HG03066 (cell line): Measurements from ENCODE around the gene GLB1L3.
"Not testable (repeated sequence)": the region's sequence is repeated elsewhere in the genome, so short reads cannot be mapped to it uniquely, and the experiment has no call there.

Experiments
- ATAC-seq: cut with Tn5 transposase; IDR thresholded peaks from one replicate; pipeline ENCODE4 v1.9.1; 2021; ENCODE audit warnings: low read depth; ENCODE audit not compliant: unreplicated experiment

The GLB1L3 gene

DNA sequence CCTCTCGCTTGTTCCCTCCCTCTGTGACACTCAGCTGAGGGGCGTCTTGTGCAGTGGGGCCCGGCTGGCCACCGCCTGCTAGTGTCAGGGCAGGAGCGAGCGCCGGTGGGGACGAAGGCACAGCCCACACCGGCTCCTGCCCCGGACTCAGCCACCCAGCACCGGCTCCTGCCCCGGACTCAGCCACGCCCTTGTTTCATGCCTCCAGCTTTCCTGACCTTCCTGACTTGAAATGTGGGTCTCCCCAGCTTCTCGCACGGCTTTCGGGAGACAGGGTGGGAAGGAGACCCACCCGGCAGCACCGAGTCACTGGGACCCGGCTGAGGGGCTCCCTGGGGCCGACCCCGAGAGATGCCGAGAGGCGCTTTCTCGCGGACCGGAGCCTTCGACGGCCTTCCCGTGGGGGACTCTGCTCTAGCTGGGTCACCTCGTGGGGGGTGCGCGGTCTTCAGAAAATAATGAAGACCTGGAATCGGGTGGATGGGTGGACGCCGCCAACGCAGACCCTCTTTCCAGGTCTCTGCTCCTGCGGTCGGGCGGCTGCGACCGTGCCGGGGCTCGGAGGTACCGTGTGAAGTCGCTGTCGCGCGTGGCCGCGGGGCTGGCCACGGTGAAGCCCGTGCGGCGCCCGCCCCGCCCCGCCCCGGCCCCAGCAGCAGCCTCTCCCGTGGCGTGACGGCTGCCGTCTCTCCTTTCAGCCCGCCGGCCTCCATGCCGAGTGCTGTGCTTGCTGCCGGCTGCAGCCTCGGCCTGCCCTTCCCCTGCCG is 65.8 kb downstream of the GLB1L3 start:
- no peak for ATAC-seq

DNA sequence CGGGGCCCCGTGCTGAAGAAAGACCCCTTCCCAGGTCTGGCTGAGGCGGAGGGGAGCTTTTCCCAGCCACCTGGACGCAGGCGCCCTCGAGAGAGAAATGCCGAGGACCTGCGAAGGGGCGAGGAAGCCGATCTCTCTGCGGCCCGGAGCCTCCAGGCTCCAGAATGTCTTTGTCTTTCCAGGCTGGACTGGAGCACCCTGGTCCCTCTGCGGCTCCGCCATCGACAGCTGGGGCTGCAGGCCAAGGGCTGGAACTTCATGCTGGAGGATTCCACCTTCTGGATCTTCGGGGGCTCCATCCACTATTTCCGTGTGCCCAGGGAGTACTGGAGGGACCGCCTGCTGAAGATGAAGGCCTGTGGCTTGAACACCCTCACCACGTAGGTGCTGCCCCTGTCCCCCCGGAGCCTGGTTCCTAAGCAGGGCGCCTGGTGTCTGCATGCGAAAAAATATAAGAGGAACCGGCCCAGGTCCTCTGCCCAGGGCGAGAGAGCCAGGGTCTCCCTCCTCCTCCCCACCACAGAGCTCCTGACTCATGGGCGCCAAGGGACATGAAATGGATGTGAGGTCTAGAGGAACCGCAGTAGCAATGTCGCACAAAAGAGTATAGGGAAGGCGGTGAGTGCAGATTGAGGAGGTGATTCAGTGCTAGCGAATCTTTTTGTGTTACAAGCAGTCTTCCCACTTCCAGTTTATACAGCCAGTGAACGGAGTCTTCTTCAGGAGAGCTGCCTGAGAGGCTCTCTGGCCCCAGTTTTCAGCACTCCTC is 66.6 kb downstream of the GLB1L3 start:
- ATAC-seq = no peak

DNA sequence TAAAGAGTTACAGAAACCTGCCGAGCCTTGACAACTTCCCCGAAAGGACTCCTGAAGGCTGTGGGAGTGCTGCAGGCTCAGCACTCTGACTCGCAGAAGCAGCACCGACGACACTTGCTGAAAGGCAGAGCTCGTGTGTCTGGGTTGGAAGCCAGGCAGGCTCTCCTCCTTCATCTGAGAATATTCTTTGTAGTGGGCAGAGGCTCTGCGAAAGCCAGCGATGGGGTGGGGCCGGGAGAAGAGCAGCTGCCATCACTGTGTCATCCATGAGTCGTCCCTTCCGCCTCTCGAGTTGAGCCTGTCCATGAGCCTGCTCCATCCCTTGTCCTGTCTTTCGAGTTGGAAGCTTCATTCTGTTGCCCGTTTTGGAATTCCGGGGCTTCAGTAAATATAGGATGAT is 67.5 kb downstream of the GLB1L3 start:
- no peak for ATAC-seq

DNA sequence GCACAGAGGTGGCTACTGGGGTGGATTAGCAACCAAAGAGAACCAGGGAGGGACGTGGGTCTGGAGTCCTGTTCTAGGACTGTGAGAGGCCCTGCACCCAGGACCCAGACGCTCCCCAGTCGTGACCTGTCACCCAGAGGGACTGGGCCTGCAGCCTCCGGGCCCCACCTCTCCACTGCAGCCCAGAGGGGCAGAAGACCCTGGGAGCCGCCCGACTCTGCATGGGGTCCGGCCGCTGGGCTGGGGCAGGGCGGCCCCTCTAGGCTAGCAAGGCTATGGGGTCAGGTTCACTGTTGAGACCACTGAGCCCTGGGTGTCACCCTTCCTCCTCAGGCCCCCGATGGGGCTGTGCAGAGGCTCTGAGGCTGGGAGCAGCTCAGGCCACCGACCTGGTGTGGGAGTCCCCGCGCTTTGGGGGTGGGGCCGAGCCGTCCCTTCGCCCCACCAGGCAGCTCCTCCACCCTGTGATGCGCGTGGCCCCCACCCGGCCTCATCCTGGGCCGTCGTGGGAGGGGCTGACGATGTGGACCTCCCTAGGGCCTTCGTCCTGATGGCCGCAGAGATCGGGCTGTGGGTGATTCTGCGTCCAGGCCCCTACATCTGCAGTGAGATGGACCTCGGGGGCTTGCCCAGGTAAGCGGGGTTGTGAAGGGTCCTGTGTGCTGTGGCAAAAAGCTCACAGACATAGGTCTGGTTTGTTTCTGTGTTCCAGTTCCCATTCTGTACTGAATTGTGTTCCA is 68.5 kb downstream of the GLB1L3 start:
- ATAC-seq = not testable (repeated sequence)

DNA sequence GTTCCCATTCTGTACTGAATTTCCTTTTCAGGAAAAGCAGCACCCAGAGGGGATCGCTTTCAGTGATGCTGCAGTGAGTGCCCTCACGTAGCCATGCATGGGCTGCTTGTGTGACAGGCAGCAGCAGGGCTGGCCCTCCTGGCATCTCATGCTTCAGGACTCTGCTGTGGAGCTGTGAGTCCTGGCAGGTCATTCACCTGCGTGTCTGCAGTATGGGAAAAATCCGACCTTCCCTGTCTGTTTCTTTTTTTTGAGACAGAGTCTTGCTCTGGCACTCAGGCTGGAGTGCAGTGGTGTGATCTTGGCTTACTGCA is 69.0 kb downstream of the GLB1L3 start:
- ATAC-seq = no peak

DNA sequence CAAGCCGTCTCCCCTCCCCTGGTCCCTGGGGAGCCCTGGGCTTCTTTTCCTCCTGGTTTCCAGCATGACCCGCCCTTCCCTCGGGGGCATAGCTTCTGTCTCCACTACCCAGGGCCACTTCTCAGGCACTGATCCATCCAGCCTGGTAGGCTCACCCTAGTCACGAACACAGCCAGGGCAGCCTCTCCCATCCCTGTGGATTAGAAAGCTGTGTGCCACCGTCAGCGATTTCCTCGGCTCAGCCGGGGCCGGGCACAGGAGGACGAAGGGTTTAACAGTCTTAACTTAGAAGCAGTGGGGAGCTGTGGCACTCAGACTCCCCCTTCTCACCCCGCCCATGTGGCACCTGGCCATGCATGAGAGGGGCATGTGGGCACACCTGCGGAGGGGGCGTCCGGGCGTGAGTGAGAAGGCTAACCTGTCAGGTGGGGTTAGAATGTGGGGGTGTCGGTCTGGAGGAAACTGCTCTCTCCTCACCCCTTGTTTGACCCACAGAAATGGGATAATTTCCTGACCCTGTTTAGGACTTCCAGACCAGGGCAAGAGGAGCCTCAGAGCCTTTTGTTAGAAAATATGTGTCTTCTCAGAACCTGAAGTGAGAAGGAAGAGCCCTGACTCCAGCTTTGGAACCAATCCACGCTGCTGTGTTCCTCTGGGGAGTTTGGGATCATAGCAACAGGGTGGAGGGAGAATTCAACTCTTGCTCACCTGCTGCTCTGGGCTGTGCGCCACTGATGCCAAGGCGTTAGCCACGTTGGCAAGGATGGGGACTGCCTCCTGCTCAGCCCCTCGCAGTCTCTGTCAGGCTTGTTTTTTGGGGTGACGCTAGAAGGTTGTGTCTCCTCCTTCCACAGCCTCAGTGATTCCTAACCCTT is 70.2 kb downstream of the GLB1L3 start:
- ATAC-seq = no peak

DNA sequence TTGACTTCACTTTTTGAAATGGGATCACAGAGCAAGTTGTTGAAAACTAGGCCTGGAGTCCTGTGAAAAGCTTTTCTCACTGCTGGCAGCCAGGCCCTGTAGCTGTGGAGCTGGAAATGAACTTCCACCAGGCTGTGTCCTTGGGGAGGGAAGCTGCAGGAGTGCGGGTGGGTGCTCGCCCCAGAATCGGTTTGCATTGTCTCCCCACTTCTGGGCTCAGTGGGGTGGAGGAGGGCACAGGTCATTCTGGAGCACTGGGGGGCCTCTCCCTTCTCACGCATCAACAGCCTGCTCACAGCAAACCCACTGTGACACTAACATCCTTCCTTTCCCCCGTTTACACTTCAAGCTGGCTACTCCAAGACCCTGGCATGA is 70.8 kb downstream of the GLB1L3 start:
- ATAC-seq = no peak

DNA sequence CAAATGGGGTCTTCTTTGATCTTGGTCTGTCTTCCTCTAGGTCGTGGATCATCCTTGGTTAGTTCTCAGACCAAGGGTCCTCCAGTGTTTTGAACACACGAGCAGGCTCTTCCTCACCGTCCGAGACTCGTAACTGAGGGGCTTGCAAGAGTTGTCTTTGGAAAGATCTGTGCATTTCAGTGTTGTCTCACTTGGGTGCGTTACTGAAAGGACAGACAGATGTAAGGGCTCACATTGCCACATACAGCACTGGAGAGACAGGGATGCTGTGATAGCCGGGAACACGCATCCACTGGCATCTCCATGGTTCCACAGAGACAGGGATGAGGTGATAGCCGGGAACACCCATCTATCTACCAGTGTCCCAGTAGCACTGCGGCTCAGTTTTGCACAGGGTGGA is 71.3 kb downstream of the GLB1L3 start:
- ATAC-seq = no peak

DNA sequence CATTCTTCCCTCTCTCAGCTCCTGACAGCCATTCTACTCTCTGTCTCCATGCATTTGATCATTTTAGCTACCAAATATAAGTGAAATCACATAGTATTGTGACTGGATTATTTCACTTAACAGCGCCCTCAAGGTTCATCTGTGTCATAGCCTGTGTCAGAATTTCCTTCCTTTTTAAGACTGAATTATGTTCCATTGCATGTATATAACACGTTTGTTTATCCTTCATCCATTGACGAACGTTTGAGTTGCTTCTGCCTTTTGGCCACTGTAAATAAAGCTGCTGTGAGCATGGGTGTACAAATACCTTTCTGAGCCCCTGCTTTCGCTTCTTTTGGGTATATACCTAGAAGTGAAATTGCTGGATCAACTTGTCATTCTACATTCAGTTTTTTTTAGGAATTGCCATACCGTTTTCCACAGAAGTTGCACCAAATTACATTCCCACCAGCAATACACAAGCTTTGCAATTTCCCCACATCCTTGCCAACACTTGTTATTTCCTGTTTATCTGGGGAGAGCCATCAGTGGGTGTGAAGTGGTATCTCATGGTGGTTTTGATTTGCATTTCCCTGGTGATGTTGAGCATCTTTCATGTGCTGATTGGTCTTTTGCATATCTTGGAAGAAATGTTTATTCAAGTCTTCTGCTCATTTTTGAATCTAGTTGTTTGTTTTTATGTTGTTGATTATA is 73.1 kb downstream of the GLB1L3 start:
- ATAC-seq = no peak

DNA sequence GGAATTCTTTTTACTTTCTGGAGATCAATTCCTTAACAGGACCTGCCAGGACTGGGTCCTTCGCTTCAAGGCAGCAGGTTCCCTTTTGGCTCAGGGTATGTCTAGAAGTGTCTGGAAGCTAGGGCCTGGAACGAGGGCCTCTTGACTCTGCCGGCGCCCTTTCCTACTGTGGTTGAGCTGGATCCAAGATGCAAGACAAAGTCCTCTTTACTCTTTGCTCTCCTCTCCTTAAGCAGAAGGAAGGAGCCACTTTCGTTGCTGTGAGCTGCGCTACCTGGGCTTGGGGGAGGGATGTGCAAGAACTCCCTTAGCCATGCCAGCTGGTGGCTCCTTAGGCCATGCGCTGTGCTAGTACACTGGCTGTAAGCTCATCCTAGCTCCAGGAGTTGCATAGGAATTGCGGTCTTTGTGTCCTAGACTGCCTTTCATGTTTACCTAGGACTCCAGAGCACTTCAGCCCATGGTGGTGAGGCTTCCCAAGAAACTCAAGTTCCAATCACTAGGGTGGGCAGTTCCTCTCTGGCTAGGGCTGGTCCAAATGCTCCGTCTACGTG is 73.7 kb downstream of the GLB1L3 start:
- no peak for ATAC-seq

DNA sequence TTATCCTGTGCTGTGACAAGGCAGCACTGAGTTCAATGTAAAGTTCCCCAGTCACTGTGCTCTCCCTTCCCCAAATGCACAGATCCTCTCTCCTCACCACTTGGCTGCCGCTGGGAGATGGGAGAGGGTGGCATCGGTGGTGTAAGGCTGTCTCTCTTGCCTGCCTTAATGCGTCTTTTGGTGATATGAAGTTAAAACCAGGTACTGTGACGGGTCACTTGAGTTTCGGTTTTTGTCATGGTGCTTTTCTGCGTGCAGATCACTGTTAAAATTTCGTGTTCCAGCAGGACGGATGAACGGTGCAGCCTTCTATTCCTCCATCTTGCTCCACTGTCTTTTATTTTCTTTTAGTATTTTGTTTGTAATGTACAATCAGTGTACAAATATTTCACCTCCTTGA is 74.2 kb downstream of the GLB1L3 start:
- ATAC-seq = no peak

DNA sequence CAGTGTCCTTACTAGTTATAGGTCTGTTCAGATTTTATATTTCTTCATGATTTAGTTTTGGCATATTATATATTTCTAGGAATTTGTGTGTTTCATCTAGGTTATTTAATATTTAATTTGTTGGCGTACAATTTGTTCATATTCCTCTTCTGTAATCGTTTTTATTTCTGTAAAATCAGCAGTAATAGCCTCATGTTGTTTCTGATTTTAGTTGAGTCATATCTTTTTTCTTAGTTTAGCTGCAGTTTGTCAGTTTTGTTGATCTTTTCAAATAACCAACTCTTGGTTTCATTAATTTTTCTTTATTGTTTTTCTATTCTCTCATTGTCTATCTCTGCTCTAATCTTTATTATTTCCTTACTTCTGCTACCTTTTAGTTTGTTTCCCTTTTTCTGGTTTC is 75.9 kb downstream of the GLB1L3 start:
- no peak for ATAC-seq

DNA sequence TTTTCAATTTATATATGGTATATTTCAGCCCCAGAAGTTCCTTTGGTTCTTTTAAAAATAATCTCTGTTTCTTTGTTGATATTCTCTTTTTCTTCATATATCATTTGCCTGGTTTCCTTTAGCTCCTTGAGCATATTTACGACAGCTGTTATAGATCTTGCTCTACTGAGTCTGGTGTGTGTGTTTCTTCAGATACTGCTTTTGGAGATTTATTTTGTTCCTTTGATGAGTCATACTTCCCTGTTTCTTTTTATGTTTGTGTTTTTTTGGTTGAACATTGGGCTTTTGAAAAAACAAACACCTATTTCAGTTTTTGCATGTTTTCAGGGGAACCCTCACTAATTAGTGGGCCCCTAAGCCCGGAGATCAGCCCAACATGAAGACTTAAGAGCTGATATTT is 79.0 kb downstream of the GLB1L3 start:
- ATAC-seq = no peak

DNA sequence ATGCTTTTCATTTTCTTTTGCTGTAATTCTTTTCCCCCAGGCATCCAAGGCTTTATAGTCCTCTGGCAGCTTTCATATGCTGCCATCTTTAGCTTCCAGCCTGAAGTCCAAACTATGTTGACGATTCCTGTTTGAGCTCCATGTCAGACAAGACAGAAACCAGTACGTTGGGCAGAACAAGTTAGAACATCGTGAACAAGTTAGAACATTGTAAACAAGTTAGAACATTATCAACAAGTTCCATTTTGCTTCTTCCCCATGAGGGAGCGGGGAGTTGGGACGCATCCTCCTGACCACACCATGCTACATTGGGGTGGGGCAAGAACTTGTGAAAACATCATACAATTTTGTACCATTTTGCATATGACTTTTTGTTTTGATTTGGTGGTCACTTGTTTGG is 79.5 kb downstream of the GLB1L3 start:
- ATAC-seq = no peak

DNA sequence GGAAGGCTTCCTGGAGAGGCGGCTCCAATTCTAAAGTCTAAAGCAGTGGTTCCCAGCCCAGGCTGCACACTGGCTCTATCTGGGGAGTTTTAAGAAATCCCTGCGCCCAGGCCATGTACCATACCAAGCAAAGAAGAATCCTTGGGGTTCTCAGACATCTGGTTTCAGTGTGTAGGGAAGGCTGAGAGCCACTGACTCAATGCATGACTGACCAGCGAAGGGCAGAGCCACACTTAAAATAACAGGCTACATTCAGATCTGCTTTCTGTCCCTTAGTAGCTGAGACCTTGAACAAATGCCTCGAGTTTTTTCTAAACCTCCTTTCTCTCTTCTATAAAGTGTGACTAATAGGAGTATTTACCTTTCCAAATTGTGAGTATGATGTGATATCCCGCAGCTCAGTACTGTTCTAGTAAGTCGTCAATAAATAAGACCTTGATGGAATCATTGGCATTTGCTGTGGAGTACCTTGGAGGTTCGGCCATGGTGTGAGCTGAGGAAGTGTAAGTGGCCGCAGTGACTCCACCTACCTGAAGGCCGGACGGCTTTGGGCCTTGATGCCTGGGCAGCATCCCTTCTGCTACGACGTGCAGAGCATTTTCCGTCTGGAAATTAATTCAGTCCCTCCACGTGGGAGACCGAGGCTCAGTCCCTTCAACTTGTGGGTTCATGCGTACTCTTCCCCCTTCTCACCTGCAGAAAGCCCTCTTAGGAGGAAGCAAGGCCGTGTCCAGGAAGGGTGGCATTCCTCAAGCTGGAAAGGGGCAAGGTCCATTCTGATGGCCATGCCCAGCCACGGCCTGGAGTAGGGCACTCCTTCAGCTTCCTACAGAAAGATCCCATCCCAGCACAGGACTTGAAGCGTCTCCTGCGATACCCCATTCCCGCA is 80.7 kb downstream of the GLB1L3 start:
- no peak for ATAC-seq

DNA sequence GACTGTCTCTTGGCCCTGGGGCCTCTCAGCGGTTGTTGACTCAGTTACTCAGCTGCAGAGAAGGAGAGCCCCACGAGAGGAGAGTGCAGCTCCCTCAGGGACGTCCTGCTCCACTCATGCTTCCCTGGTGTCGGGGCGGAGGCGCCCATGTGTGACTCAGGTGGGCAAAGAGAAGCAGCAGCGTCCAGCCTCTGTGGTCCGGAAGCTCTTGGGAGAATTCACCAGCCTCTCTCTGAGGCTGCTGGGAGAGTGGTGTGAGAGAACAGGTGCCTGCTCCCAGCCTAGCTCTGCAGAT is 81.3 kb downstream of the GLB1L3 start:
- ATAC-seq = no peak

DNA sequence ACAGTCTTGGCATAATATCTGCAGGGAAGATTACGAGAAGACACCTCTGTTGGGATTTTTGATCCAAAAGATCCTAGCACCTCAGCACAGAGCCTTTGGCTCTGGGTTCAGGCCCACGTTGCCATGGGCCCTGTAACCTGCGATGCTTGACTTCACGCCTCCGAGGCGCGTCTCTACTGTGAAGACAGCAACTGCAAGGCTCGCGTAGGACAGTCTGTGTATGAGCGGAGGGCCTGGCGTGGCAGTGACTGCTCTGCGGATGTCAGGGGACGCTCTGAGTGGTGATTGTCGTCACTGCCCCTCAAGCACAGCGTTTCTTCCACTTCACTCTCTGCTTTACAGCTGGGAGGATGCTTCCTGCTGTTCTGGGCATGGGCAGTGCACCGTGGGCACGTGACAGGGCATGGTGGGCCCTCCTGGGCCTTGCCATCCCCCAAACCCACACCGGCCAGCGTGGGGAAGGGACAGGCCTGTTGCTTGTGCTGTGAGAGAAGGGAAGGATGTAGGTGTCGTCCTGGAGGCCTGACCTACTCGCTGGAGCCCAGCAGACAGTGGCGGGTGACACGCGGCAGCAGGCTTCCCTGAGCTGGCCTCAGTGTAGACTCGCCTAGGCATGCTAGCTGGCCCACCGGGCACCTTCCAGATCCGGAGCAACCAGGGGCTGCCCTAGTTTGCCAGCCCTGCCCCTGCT is 82.1 kb downstream of the GLB1L3 start:
- no peak for ATAC-seq

DNA sequence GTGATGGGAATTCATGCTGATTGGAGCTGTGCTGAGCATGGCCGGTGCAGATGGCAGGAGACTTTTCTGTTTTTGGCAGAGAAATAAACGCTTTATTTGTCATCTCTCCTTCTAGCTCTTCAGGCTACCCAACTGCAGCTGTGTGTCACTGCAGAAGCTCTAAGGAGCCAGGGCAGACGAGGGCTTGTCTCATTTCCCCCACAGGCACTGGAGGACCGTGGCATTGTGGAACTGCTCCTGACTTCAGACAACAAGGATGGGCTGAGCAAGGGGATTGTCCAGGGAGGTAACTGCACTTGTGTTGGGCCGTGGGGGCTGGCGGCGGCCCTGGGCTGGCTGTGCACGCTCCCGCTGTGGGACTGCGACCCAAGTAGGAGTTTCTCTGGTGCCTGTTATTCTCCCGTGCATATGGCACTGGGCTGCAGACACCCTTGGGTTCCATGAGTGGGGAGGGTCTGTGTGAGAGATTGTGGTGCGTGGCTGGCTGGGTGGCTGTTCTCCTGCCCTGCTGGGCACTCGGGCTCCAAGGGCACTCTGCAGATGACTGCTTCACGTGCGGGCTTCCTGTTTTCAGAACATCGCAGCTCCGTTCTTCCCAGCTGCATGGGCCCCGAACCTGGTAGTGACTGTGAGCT is 82.8 kb downstream of the GLB1L3 start:
- no peak for ATAC-seq
